NCI-H69 (cell line): ENCODE results near the gene VEGFA.
A peak's percentile ranks its signal among the peaks of the same experiment; 100 is the strongest.

Experiments used
- DNase-seq: peaks from one replicate; lab custom pipeline; 2025; lab: John Stamatoyannopoulos, UW

Gene VEGFA

GRCh38 chr6:43759136-43759906 is 10.7 kb upstream of the VEGFA start:
- DNase-seq, result no peak

DNA sequence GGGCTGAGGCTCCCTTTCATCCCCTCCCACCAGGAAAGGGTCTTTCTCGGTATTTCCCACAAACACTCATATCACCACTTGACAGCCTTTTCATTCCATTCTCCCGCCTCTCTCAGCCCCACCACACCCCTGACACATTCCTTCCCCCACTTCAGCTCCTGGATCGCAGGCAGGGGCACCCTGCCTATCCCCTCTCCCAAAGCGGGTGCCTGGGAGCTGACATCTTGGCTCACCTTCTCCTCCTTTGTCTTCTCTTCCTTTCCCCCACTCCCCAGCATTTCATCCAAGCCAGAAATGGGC is 10.2 kb upstream of the VEGFA start:
- no peak for DNase-seq

DNA sequence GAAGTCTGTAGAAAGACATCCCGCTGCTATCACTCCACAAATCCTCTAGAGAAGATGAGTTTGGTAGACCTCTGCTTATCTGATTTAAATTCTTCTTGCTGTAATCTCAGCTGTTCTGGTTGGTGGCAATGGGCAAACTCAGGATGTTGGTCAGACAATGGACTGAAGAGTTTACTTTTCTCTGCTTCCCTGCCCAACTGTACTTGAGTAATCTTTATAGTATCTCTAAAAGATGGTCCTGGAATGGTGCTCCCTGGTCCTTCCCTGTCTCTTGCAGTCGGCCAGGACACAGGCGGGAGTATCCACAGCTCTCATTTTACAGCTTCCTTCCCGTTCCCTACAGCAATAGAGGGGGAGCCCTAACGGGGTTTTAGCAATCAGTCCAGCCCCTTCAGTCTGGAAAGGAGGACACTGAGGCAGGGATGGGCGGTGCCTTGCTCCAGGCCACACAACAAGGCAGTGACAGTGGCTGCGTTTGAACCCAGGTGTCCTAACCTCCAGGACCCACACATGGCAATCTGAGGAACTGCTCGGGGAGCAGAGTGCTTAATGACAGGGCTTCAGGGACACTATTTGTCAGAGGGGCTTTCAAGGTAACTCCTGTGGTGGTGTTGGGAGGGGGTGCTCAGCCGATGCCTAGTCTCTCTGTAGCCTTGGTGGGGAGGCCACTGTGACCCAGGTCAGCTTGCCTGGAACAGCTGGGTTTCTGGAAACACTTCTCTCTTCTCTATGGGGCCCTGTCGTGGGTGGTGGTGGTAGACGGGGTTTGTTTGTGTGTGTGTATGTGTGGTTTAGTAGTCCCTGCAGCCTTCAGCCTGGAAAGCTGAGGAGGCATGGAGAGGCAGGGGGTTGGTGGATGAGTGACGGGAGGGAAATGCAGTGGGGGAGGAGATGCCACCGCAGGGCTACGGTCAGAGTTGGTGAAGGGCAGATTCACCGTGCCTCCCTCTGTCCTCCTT is 9.5 kb upstream of the VEGFA start:
- no peak for DNase-seq

DNA sequence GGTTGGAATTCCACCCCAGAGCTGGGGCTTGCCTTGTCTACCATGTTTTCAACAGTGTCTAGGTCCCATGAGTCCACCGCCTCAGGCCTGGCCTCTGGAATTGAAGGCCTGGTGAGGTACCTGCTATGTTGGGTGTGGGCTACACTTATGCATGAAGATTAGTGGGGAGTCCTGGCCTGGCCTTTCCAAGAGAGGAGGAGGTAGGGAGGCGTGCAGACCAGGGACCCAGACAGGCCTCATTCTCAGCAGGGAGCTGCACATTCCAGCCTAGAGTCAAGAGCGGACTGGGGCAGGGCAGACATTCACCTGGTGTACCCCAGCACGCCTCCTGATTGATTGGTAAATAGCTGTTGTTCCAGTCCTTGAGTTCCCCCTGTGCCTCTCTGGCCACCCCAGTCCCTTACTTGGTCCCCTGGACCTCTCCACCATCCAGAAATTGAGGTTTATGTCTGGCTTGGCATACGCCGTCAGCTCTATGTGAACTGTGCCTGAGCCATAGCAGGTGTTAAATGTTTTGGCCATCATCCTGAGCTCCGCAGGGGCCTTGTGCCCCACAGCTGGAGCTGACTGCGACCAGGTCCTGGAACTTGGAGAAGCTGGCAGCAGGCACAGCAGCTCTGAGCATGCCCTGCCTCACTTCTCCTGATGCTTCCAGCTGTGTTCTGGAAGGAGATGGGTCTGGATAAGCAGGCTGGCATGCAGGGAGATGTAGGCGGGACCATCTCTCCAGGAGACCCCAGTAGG is 8.2 kb upstream of the VEGFA start:
- peak; percentile 80 for DNase-seq

DNA sequence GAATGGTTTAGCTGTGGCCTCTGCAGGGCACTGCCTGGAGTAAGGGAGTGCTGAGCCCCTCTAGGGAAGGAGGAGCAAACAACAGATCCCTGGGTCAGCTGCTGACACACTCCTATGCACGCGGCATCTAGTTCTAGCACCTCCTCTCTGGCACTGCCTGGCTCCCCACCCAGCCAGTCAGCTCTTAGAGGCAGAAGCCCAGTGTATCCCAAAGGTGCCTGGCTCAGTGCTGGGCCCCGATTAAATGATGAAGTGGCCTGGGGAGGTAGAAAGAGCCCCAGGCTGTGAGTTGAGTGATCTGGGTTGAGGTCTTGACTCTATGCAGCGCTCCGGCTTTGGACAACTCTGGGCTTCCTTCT is 7.6 kb upstream of the VEGFA start:
- no peak for DNase-seq

DNA sequence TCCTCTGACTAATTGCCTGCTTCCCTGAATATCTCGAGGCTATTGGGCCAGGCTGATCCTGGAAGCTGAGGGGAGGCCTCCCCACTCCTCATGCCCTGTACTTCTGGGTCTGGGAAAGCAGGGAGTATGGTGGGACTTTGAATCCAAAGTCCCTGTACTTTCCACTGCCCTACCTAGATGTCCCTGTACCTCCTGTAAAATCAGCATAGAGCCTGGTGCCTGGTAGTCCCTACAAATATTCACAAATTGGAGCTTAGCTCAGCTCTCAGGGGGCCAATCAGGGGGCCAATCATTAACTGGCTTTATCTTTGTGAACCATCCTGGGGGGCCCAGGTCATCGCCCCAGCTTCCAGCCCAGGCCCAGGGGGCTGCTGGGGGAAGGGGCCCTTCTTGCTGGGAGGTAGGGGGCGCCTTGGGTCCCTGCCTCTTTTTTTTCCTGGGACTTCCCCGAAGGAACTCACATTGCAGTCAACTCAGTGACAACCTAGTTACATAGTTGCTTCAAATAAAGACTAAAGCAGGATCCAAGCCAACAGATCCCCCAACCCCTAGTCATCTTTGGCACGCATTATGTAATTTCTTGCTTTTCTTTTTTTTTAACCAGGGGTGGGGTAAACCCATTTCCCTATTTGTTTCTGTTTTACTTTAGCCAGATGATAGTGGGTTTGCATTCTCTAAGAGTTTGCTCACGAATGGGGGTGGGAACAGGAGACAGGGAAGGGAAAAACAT is 6.9 kb upstream of the VEGFA start:
- no peak for DNase-seq

GRCh38 chr6:43763812-43764522 is 6.0 kb upstream of the VEGFA start:
- no peak for DNase-seq

GRCh38 chr6:43764772-43765171 is 5.2 kb upstream of the VEGFA start:
- DNase-seq, result no peak

DNA sequence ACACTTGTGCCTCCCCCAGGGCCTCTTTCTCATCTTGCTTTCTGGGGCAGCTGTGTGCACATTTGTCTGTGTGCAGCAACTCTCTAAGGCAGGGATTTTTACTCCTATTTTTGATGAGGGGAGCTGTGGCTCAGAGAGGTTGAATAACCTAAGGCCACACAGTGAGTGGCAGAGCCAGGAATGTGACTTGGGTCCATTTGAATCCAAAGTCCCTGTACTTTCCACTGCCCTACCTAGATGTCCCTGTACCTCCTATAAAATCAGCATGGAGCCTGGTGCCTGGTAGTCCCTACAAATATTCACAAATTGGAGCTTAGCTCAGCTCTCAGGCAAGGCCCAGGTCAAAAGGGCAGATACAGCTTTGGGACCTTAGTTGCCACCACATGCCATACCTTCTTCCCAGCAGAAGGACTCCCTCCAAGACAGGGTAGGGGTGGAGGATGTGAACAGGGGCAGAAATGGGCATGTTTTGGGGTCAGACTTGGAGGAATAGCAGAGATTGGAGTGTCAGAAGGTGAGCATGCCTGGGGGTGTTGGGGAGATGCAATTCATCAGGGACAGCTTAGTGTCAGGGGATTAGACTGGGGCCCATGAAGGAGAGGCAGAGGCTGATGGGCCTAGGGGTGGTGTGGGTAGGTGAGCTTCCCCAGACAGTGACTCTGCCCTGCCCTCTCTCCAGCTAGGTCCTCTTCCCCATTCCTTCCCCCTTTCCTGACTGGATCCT is 4.1 kb upstream of the VEGFA start:
- DNase-seq, result no peak

- DNase-seq, result no peak
Observed at GRCh38 chr6:43766500-43766853, 3.5 kb upstream of the VEGFA start.

DNA sequence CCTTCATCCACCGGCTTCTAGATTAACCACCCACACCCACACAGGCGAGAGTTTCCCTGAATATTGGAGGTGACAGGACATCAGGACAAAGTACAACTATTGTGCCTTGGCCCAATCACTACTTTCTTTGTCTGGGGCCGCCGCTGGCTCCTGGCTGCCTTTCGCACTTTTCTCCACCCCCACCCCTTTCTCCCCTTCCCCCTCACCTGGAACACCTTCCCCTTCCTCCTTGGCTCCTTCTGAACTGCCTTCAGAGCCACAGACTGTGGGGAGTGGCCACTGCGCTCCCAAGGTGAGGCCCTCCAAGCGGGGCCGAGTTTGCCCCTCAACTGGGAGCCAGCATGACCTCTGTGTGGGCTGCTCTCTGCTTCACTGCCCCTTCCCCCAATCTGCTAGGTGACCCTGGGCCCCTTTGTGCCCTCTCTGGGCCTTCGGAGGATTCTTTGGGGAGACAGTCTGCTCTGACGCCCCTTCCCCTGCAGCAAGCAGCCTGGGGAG is 3.0 kb upstream of the VEGFA start:
- no peak for DNase-seq

DNA sequence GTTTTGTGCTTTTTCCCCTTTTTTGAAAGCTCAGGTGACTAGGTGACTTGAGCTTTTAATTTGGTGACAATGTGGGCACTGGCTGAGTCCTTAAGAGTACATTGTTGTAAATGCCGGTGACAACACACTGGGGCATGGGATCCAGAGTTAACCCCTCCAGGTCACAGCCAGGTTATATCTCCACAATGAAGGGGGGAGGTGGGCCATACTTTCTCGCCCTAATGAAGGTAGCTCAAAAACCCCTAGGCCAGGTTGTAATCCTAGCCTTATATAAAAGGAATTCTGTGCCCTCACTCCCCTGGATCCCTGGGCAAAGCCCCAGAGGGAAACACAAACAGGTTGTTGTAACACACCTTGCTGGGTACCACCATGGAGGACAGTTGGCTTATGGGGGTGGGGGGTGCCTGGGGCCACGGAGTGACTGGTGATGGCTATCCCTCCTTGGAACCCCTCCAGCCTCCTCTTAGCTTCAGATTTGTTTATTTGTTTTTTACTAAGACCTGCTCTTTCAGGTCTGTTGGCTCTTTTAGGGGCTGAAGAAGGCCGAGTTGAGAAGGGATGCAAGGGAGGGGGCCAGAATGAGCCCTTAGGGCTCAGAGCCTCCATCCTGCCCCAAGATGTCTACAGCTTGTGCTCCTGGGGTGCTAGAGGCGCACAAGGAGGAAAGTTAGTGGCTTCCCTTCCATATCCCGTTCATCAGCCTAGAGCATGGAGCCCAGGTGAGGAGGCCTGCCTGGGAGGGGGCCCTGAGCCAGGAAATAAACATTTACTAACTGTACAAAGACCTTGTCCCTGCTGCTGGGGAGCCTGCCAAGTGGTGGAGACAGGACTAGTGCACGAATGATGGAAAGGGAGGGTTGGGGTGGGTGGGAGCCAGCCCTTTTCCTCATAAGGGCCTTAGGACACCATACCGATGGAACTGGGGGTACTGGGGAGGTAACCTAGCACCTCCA is 2.2 kb upstream of the VEGFA start:
- no peak for DNase-seq

GRCh38 chr6:43768506-43768860 is 1.5 kb upstream of the VEGFA start:
- DNase-seq, result no peak

DNA sequence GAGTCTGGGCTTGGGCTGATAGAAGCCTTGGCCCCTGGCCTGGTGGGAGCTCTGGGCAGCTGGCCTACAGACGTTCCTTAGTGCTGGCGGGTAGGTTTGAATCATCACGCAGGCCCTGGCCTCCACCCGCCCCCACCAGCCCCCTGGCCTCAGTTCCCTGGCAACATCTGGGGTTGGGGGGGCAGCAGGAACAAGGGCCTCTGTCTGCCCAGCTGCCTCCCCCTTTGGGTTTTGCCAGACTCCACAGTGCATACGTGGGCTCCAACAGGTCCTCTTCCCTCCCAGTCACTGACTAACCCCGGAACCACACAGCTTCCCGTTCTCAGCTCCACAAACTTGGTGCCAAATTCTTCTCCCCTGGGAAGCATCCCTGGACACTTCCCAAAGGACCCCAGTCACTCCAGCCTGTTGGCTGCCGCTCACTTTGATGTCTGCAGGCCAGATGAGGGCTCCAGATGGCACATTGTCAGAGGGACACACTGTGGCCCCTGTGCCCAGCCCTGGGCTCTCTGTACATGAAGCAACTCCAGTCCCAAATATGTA is 957 bp upstream of the VEGFA start:
- no peak for DNase-seq

- peak; percentile 77 for DNase-seq
Observed at GRCh38 chr6:43770372-43771209, 580 bp downstream of the VEGFA start.

- peak; percentile 77 for DNase-seq
Observed at GRCh38 chr6:43771210-43771857, 1.3 kb downstream of the VEGFA start.

- peak; percentile 78 for DNase-seq
Observed at GRCh38 chr6:43771858-43772680, 2.1 kb downstream of the VEGFA start.
